Measurements from ENCODE around the gene DGKQ. TPM values are rescaled to one million over a fixed set of nuclear protein-coding genes. Genes with fewer than 3 reads are reported as not detected.

DGKQ gene
- total and polyA plus RNA-seq, 2 donors (not counting 3 experiments of a cell fraction or from before 2014, with no cell fraction given): 15.8 to 20.2 TPM

DNA sequence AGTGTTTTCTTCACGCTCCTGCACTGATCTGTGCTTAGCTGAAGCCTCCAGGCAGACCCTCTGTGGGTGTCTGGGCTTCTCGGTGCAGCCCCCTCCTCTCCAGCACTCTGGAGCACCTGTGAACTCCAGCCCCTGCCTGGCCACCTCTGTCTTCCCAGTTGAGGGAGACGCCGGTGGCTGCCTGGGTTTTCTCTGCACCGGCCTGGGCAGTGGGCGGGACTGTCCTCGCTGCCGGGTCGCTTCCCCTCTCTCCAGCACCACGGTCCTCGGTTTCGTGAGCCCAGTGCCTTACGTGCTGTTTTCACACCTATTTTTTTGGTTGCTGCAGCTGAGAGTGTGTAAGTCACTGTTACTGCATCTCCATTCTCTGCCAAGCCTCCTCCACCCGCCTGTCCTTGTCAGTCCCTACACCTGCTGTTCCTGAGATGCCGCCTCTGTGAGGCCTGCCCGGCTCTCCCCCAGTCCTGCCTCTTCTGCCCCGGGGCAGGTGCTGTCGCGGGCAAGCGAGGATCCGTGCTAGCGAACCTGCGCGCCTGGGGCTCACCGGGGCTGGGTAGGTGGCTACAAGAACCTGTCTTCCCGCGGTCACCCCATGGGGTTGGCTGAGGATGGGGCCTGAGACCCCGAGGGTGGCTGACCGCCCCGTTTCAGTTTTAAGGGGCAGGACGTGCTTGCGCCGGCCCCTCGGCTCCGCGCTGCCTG, 35.6 kb upstream of the DGKQ start:
- Histone ChIP-seq H3K4me3 (replicated peaks in 1 of 3; ENCODE audit: insufficient read depth in 1 of 3, low read depth in 1 of 3, low read length in 3 of 3) (peak overlapping the region; percentile 26 to 58 (median 52)), H3K9me1 (replicated peaks; ENCODE audit: control insufficient read depth, extremely low read depth, insufficient read depth, low read length) (no peaks in the 10 kb centered on the region), H3K9me3 (replicated peaks; ENCODE audit: control insufficient read depth, insufficient read depth, low read length) (no peaks in the 10 kb centered on the region), H2AFZ (ENCODE audit: low read depth, low read length) (peak overlapping the region; percentile 89), H3K79me2 (ENCODE audit: control insufficient read depth, insufficient read depth, low read length) (peaks cover 3% of the 10 kb centered on the region), H3K4me2 (ENCODE audit: insufficient read depth, low read length) (peak overlapping the region; percentile 82), H3K9ac (replicated peaks; ENCODE audit: extremely low read depth, insufficient read depth, low read length) (peak overlapping the region; percentile 38), H3K27me3 (ENCODE audit: control insufficient read depth in 2 of 2, insufficient read depth in 2 of 2, low read length in 2 of 2) (peaks cover 13 to 18% of the 10 kb centered on the region in 2 experiments), H3K4me1 (ENCODE audit: control insufficient read depth, extremely low read depth, insufficient read depth, low read length) (peaks cover 9% of the 10 kb centered on the region), H3K27ac (ENCODE audit: insufficient read depth, low read depth, low read length) (no peak overlapping the region), H3K36me3 (ENCODE audit: control insufficient read depth in 2 of 2, extremely low read depth in 1 of 2, insufficient read depth in 2 of 2, low read length in 2 of 2) (no peaks in the 10 kb centered on the region), H4K20me1 (replicated peaks; ENCODE audit: control insufficient read depth, extremely low read depth, insufficient read depth, low read length) (no peaks in the 10 kb centered on the region)
- POLR2A ChIA-PET: interaction anchor here (0.6 kb wide), 1 partner anchor 256 kb away, joined by 4 read pairs; no protein-coding TSS in a partner anchor
- DNase-seq (ENCODE audit: low read depth, low spot score) (peak; percentile 25), FAIRE-seq (no peak)
- no TSS peak for BruUV-seq (replicated peaks)
- dilution Hi-C loops (cut with MboI; ENCODE audit: extremely low pct_ligation_motif_present, low sequenced_read_pairs) (no loop called here), intact Hi-C loops (cut with micrococcal nuclease) (no loop called here)
- CTCF ChIA-PET: interaction anchor here (0.6 to 2.6 kb wide), 5 partner anchors 22 to 338 kb away, joined by 3 to 13 read pairs (median 4); partner anchors contain the start of gene IDUA
- TF ChIP-seq MYC (IDR thresholded peaks at IDR 0.05; ENCODE audit: low read depth, low read length) (no peak), EZH2 (IDR thresholded peaks at IDR 0.05; ENCODE audit: borderline replicate concordance, low read depth, low read length, severe bottlenecking) (peak; percentile 16)

DNA sequence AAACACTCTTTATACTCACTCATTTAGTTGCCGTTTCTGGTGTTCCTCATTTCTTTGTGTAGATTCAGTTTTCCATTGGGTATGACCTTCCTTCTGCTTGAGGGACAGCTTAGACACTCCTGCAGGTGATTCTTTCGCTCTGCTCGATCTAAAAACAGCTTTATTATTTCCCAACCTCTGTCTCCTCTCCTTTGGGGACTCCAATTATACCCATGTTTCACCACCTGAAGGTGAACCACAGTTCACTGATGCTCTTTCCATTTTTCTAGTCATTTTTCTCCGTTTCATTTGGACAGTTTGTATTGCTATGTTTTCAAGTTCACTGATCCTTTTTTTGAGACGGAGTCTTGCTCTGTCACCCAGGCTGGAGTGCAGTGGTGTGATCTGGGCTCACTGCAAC, 33.5 kb upstream of the DGKQ start:
- no peak overlapping the region for H3K4me2 ChIP-seq (ENCODE audit: insufficient read depth, low read length)
- FAIRE-seq: no peak
- no peak overlapping the region for H3K4me3 ChIP-seq (replicated peaks in 1 of 3; ENCODE audit: insufficient read depth in 1 of 3, low read depth in 1 of 3, low read length in 3 of 3)
- CTCF ChIA-PET: no interaction called here
- no peaks in the 10 kb centered on the region for H3K36me3 ChIP-seq (ENCODE audit: control insufficient read depth in 2 of 2, extremely low read depth in 1 of 2, insufficient read depth in 2 of 2, low read length in 2 of 2)
- no peak overlapping the region for H2AFZ ChIP-seq (ENCODE audit: low read depth, low read length)
- no TSS peak for BruUV-seq (replicated peaks)
- H3K79me2 ChIP-seq (ENCODE audit: control insufficient read depth, insufficient read depth, low read length): no peaks in the 10 kb centered on the region
- peaks cover 9% of the 10 kb centered on the region for H3K4me1 ChIP-seq (ENCODE audit: control insufficient read depth, extremely low read depth, insufficient read depth, low read length)
- no peaks in the 10 kb centered on the region for H3K9me1 ChIP-seq (replicated peaks; ENCODE audit: control insufficient read depth, extremely low read depth, insufficient read depth, low read length)
- no peak for TF ChIP-seq POLR2A (IDR thresholded peaks at IDR 0.05; ENCODE audit: low read depth, low read length)
- no peak for TF ChIP-seq POLR2AphosphoS5 (IDR thresholded peaks at IDR 0.05; ENCODE audit: insufficient read depth, low read depth, low read length)
- no peak for TF ChIP-seq MYC (IDR thresholded peaks at IDR 0.05; ENCODE audit: low read depth, low read length)
- TF ChIP-seq CTCF (IDR thresholded peaks at IDR 0.05; ENCODE audit: extremely low read depth in 1 of 2, insufficient read depth in 1 of 2, low read depth in 1 of 2, low read length in 2 of 2): no peak
- no peak for TF ChIP-seq FOS (IDR thresholded peaks at IDR 0.05; ENCODE audit: borderline replicate concordance, insufficient read depth, low read length)
- TF ChIP-seq MAX (IDR thresholded peaks at IDR 0.05; ENCODE audit: insufficient read depth, insufficient read length): no peak
- TF ChIP-seq JUN (IDR thresholded peaks at IDR 0.05; ENCODE audit: borderline replicate concordance, insufficient read depth, insufficient read length, low read depth): no peak
- no peak for TF ChIP-seq EZH2 (IDR thresholded peaks at IDR 0.05; ENCODE audit: borderline replicate concordance, low read depth, low read length, severe bottlenecking)
- TF ChIP-seq GATA2 (IDR thresholded peaks at IDR 0.05; ENCODE audit: insufficient read depth, insufficient read length, low read depth, low read length): no peak
- H4K20me1 ChIP-seq (replicated peaks; ENCODE audit: control insufficient read depth, extremely low read depth, insufficient read depth, low read length): no peaks in the 10 kb centered on the region
- H3K9ac ChIP-seq (replicated peaks; ENCODE audit: extremely low read depth, insufficient read depth, low read length): no peak overlapping the region
- POLR2A ChIA-PET: no interaction called here
- DNase-seq (ENCODE audit: low read depth, low spot score): no peak
- intact Hi-C loops (cut with micrococcal nuclease) (no loop called here), dilution Hi-C loops (cut with MboI; ENCODE audit: extremely low pct_ligation_motif_present, low sequenced_read_pairs) (no loop called here)
- peaks cover 25 to 36% of the 10 kb centered on the region in 2 experiments for H3K27me3 ChIP-seq (ENCODE audit: control insufficient read depth in 2 of 2, insufficient read depth in 2 of 2, low read length in 2 of 2)
- H3K9me3 ChIP-seq (replicated peaks; ENCODE audit: control insufficient read depth, insufficient read depth, low read length): no peaks in the 10 kb centered on the region
- no peak overlapping the region for H3K27ac ChIP-seq (ENCODE audit: insufficient read depth, low read depth, low read length)

Data from endothelial cell of umbilical vein (primary cell).